ENCODE results near the gene CLP1. TPM values are rescaled to one million over a fixed set of nuclear protein-coding genes. Genes with fewer than 3 reads are reported as not detected.

Gene CLP1
- total and polyA plus RNA-seq, 12 donors, result 5.5 to 21.1 (median 11.5) TPM

DNA sequence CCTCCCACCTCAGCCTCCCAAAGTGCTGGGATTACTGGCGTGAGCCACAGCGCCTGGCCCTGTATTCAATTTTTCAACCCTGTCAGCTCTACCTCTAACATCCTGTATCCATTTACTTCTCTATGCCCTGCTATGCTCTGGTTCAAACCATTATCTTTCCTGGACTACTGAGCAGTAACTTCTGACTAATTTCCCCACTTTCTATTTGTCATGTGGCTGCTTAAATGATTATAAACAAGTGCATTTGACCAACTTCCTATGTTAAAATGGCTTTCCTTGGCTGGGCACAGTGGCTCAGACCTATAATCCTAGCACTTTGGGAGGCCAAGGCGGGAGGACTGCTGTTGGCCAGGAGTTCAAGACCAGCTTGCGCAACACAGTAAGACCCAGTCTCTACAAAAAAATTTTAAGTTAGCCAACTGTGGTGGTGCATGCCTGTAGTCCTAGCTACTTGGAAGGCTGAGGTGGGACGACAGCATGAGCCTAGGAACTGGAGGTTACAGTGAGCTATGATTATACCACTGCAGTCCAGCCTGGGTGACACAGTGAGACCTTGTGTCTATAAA is 52.3 kb downstream of the CLP1 start:
- TF ChIP-seq POLR2A (IDR thresholded peaks at IDR 0.05), result no peak
- TF ChIP-seq, protein P1, sequence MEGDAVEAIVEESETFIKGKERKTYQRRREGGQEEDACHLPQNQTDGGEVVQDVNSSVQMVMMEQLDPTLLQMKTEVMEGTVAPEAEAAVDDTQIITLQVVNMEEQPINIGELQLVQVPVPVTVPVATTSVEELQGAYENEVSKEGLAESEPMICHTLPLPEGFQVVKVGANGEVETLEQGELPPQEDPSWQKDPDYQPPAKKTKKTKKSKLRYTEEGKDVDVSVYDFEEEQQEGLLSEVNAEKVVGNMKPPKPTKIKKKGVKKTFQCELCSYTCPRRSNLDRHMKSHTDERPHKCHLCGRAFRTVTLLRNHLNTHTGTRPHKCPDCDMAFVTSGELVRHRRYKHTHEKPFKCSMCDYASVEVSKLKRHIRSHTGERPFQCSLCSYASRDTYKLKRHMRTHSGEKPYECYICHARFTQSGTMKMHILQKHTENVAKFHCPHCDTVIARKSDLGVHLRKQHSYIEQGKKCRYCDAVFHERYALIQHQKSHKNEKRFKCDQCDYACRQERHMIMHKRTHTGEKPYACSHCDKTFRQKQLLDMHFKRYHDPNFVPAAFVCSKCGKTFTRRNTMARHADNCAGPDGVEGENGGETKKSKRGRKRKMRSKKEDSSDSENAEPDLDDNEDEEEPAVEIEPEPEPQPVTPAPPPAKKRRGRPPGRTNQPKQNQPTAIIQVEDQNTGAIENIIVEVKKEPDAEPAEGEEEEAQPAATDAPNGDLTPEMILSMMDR (IDR thresholded peaks at IDR 0.05), result no peak
- intact Hi-C loops (cut with DNase I), result no loop called here
- Histone ChIP-seq H3K4me1 (replicated peaks in 1 of 2) (peaks cover 11 to 35% of the 10 kb centered on the region in 2 donors), H3K27ac (no peak overlapping the region), H3K9me3 (replicated peaks in 1 of 3) (no peaks in the 10 kb centered on the region), H3K4me3 (no peak overlapping the region), H3K27me3 (no peaks in the 10 kb centered on the region), H3K36me3 (replicated peaks in 1 of 2) (peaks cover 0 to 2% of the 10 kb centered on the region in 2 donors)
- no peak for DNase-seq
- 91 to 95% (median 94%) methylated on average over 5 of the region's 5 CpGs for WGBS, 4 donors

MicroRNAs encoded within 50 kb of the gene (microRNA counts, 767-probe panel; counts per million panel counts)
- 6,020 to 6,994 counts per million in 2 donors for microRNA hsa-miR-130a-3p

Small RNAs within 50 kb of the gene (microRNA-seq; reads per million reads assigned to microRNA genes)
- gene MIR130A, result 3,263 to 10,879 (median 8,900) reads per million in 3 donors

Small RNAs within 50 kb of the gene (small RNA-seq; reads per million reads assigned to genes)
- 293 to 471 reads per million in 2 donors for gene MIR130A

Other genes starting within 250 kb of the CLP1 start
- 10 to 100 TPM; 14.0 to 72.7 (median 31.4) TPM for gene SLC43A3, start 230.6 kb upstream of the CLP1 start, total RNA-seq
- gene SLC43A3, start 230.6 kb upstream of the CLP1 start, polyA plus RNA-seq, result 10 to 100 TPM; 20.7 to 36.1 (median 23.2) TPM
- 1 to 10 TPM in 3 of 9 donors, under 1 TPM in 4, not detected in 2; 0.24 to 2.1 (median 0.71) TPM for gene RTN4RL2, start 197.2 kb upstream of the CLP1 start, total RNA-seq
- gene RTN4RL2, start 197.2 kb upstream of the CLP1 start, polyA plus RNA-seq, result 1 to 10 TPM in 1 of 3 donors, under 1 TPM in 1, not detected in 1; 0.56 to 1.0 TPM
- 10 to 100 TPM in 7 of 9 donors, 1 to 10 TPM in 2; 4.2 to 32.3 (median 25.1) TPM for gene SLC43A1, start 142.1 kb upstream of the CLP1 start, total RNA-seq
- 10 to 100 TPM in 2 of 3 donors, 1 to 10 TPM in 1; 3.8 to 24.8 (median 14.8) TPM for gene SLC43A1, start 142.1 kb upstream of the CLP1 start, polyA plus RNA-seq
- 10 to 100 TPM; 35.6 to 89.0 (median 54.0) TPM for gene TIMM10, start 127.0 kb upstream of the CLP1 start, total RNA-seq
- 10 to 100 TPM; 23.9 to 72.5 (median 48.8) TPM for gene TIMM10, start 127.0 kb upstream of the CLP1 start, polyA plus RNA-seq
- under 1 TPM in 1 of 9 donors, not detected in 8; 0.30 TPM for gene SMTNL1, start 120.2 kb upstream of the CLP1 start, total RNA-seq
- gene SMTNL1, start 120.2 kb upstream of the CLP1 start, polyA plus RNA-seq, result not detected
- gene UBE2L6, start 90.1 kb upstream of the CLP1 start, total RNA-seq, result 100 to 1,000 TPM in 2 of 9 donors, 10 to 100 TPM in 7; 34.4 to 108 (median 82.8) TPM
- gene UBE2L6, start 90.1 kb upstream of the CLP1 start, polyA plus RNA-seq, result 10 to 100 TPM; 38.0 to 89.4 (median 38.2) TPM
- gene SERPING1, start 60.1 kb upstream of the CLP1 start, total RNA-seq, result 100 to 1,000 TPM in 7 of 9 donors, 10 to 100 TPM in 1, 1 to 10 TPM in 1; 7.0 to 423 (median 140) TPM
- 100 to 1,000 TPM; 157 to 353 (median 220) TPM for gene SERPING1, start 60.1 kb upstream of the CLP1 start, polyA plus RNA-seq
- 1 to 10 TPM in 6 of 9 donors, under 1 TPM in 3; 0.18 to 4.4 (median 1.7) TPM for gene YPEL4, start 7.8 kb upstream of the CLP1 start, total RNA-seq
- gene YPEL4, start 7.8 kb upstream of the CLP1 start, polyA plus RNA-seq, result 10 to 100 TPM in 1 of 3 donors, 1 to 10 TPM in 2; 1.6 to 15.7 (median 5.2) TPM
- gene ZDHHC5, start 10.4 kb downstream of the CLP1 start, total RNA-seq, result 100 to 1,000 TPM in 1 of 9 donors, 10 to 100 TPM in 8; 22.6 to 111 (median 46.5) TPM
- gene ZDHHC5, start 10.4 kb downstream of the CLP1 start, polyA plus RNA-seq, result 10 to 100 TPM; 28.2 to 69.4 (median 34.9) TPM
- 10 to 100 TPM; 16.6 to 33.3 (median 22.6) TPM for gene MED19, start 54.5 kb downstream of the CLP1 start, total RNA-seq
- gene MED19, start 54.5 kb downstream of the CLP1 start, polyA plus RNA-seq, result 10 to 100 TPM; 13.7 to 35.7 (median 13.7) TPM
- 100 to 1,000 TPM in 2 of 9 donors, 10 to 100 TPM in 7; 63.0 to 180 (median 93.0) TPM for gene TMX2, start 54.8 kb downstream of the CLP1 start, total RNA-seq
- 100 to 1,000 TPM in 1 of 3 donors, 10 to 100 TPM in 2; 47.0 to 210 (median 57.4) TPM for gene TMX2, start 54.8 kb downstream of the CLP1 start, polyA plus RNA-seq
- 100 to 1,000 TPM; 145 to 327 (median 239) TPM for gene SELENOH, start 83.7 kb downstream of the CLP1 start, total RNA-seq
- gene SELENOH, start 83.7 kb downstream of the CLP1 start, polyA plus RNA-seq, result 100 to 1,000 TPM in 2 of 3 donors, 10 to 100 TPM in 1; 33.8 to 150 (median 131) TPM
- gene BTBD18, start 94.1 kb downstream of the CLP1 start, total RNA-seq, result not detected
- gene BTBD18, start 94.1 kb downstream of the CLP1 start, polyA plus RNA-seq, result not detected
- 100 to 1,000 TPM in 8 of 9 donors, 10 to 100 TPM in 1; 90.8 to 152 (median 109) TPM for gene CTNND1, start 104.0 kb downstream of the CLP1 start, total RNA-seq
- gene CTNND1, start 104.0 kb downstream of the CLP1 start, polyA plus RNA-seq, result 10 to 100 TPM; 26.3 to 80.2 (median 31.2) TPM